GM23338 (cell line): ENCODE measurements around the gene MOCOS.
"Not testable (repeated sequence)": the region's sequence is repeated elsewhere in the genome, so short reads cannot be mapped to it uniquely, and the experiment has no call there.

Source experiments
- CTCF ChIP-seq, 2 experiments: fragments of 200-600 bp in 1 of 2; sonication (generic) in 1 of 2; conservative IDR thresholded peaks; 2 replicates each; pipeline versions ENCODE4 v1.5.1 to v1.6.1; 2016 to 2017; ENCODE audit warnings: antibody characterized with exemption in 2 of 2, low read depth in 2 of 2, mild to moderate bottlenecking in 2 of 2, moderate library complexity in 1 of 2
- ETS1 ChIP-seq: IDR thresholded peaks from 2 replicates; pipeline ENCODE4 v1.6.1; 2016; ENCODE audit warnings: antibody characterized with exemption
- EZH2 ChIP-seq: fragments of 200-600 bp; sonication (generic); IDR thresholded peaks from one replicate; pipeline ENCODE4 v1.8.0; 2017; ENCODE audit warnings: antibody characterized with exemption, mild to moderate bottlenecking, low read depth; ENCODE audit not compliant: unreplicated experiment
- EZH2phosphoT487 ChIP-seq: fragments of 200-600 bp; sonication (generic); IDR thresholded peaks from one replicate; pipeline ENCODE4 v1.8.1; 2018; ENCODE audit warnings: antibody characterized with exemption; ENCODE audit not compliant: unreplicated experiment
- POLR2AphosphoS5 ChIP-seq: IDR thresholded peaks from 2 replicates; pipeline ENCODE4 v1.6.1; 2016; ENCODE audit warnings: antibody characterized with exemption, low read depth
- TF ChIP-seq, protein P1 (sequence below): IDR thresholded peaks from one replicate; pipeline ENCODE4 v1.6.1; 2018; ENCODE audit warnings: antibody characterized with exemption; ENCODE audit not compliant: unreplicated experiment

DNA sequence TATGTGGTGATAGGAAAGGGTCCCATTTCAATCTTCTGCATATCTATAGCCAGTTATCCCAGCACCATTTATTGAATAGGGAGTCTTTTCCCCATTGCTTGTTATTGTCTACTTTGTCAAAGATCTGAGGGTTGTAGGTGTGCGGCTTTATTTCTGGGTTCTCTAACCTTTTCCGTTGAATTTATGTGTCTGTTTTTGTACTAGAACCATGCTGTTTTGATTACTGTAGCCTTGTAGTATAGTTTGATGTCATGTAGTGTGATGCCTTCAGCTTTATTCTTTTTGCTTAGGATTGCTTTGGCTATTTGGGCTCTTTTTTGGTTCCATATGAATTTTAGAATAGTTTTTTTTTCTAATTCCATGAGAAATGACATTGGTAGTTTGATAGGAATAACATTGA, 20.7 kb downstream of the MOCOS start:
- TF ChIP-seq, protein P1, sequence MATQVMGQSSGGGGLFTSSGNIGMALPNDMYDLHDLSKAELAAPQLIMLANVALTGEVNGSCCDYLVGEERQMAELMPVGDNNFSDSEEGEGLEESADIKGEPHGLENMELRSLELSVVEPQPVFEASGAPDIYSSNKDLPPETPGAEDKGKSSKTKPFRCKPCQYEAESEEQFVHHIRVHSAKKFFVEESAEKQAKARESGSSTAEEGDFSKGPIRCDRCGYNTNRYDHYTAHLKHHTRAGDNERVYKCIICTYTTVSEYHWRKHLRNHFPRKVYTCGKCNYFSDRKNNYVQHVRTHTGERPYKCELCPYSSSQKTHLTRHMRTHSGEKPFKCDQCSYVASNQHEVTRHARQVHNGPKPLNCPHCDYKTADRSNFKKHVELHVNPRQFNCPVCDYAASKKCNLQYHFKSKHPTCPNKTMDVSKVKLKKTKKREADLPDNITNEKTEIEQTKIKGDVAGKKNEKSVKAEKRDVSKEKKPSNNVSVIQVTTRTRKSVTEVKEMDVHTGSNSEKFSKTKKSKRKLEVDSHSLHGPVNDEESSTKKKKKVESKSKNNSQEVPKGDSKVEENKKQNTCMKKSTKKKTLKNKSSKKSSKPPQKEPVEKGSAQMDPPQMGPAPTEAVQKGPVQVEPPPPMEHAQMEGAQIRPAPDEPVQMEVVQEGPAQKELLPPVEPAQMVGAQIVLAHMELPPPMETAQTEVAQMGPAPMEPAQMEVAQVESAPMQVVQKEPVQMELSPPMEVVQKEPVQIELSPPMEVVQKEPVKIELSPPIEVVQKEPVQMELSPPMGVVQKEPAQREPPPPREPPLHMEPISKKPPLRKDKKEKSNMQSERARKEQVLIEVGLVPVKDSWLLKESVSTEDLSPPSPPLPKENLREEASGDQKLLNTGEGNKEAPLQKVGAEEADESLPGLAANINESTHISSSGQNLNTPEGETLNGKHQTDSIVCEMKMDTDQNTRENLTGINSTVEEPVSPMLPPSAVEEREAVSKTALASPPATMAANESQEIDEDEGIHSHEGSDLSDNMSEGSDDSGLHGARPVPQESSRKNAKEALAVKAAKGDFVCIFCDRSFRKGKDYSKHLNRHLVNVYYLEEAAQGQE, result not testable (repeated sequence)
- not testable (repeated sequence) for TF ChIP-seq CTCF (conservative IDR thresholded peaks at IDR 0.05; ENCODE audit: low read depth in 2 of 2); EZH2; ETS1; POLR2AphosphoS5; EZH2phosphoT487
